HG03103 (cell line): ENCODE data around the gene BMX.

Experiments
- ATAC-seq: cut with Tn5 transposase; IDR thresholded peaks from one replicate; pipeline ENCODE4 v1.9.1; 2021; ENCODE audit warnings: low read depth; ENCODE audit not compliant: unreplicated experiment

Gene BMX

GRCh38 chrX:15500497-15500966, at the start of gene BMX:
TSS of gene BMX (plus strand) at chrX:15500807. CDS start at chrX:15508354, 7,547 bp downstream.
- no peak for ATAC-seq

- ATAC-seq = no peak
Measured at GRCh38 chrX:15451913-15452312, 48.7 kb upstream of the BMX start.

GRCh38 chrX:15464704-15465103, 35.9 kb upstream of the BMX start:
- no peak for ATAC-seq

GRCh38 chrX:15465347-15465746, 35.3 kb upstream of the BMX start:
- peak; percentile 56 for ATAC-seq

GRCh38 chrX:15465896-15466651, 34.5 kb upstream of the BMX start:
- no peak for ATAC-seq

- no peak for ATAC-seq
Measured at GRCh38 chrX:15468036-15468435, 32.6 kb upstream of the BMX start.

- no peak for ATAC-seq
Measured at GRCh38 chrX:15469613-15470012, 31.0 kb upstream of the BMX start.

GRCh38 chrX:15471028-15471427, 29.6 kb upstream of the BMX start:
- no peak for ATAC-seq

GRCh38 chrX:15472531-15472930, 28.1 kb upstream of the BMX start:
- ATAC-seq = no peak

GRCh38 chrX:15474028-15474427, 26.6 kb upstream of the BMX start:
- ATAC-seq = no peak

- no peak for ATAC-seq
Measured at GRCh38 chrX:15475021-15475420, 25.6 kb upstream of the BMX start.

- no peak for ATAC-seq
Measured at GRCh38 chrX:15475486-15475885, 25.1 kb upstream of the BMX start.

GRCh38 chrX:15483891-15484290, 16.7 kb upstream of the BMX start:
- ATAC-seq = no peak

- ATAC-seq = no peak
Measured at GRCh38 chrX:15492469-15492868, 8.1 kb upstream of the BMX start.

- peak; percentile 97 for ATAC-seq
Measured at GRCh38 chrX:15493118-15493962, 7.3 kb upstream of the BMX start, which contains the start of gene PIR. TSS of gene PIR (minus strand) at chrX:15493333. CDS start at chrX:15491257, 2,076 bp downstream.

GRCh38 chrX:15495801-15496200, 4.8 kb upstream of the BMX start:
- no peak for ATAC-seq

GRCh38 chrX:15496824-15497223, 3.8 kb upstream of the BMX start:
- ATAC-seq = no peak

- ATAC-seq = no peak
Measured at GRCh38 chrX:15497865-15498264, 2.7 kb upstream of the BMX start.

- no peak for ATAC-seq
Measured at GRCh38 chrX:15498741-15499140, 1.9 kb upstream of the BMX start.

- ATAC-seq = no peak
Measured at GRCh38 chrX:15499976-15500375, 631 bp upstream of the BMX start.

GRCh38 chrX:15501506-15501905, 899 bp downstream of the BMX start:
- no peak for ATAC-seq

- ATAC-seq = no peak
Measured at GRCh38 chrX:15504661-15505060, 4.1 kb downstream of the BMX start.
